CD1c-positive myeloid dendritic cell (primary cell): Measurements from ENCODE around the gene SNRPA.

Experiments used
- DNase-seq: peaks from one replicate; pipeline ENCODE4 v3.0.0-alpha.2; 2016; ENCODE audit errors: extremely low spot score

Gene SNRPA

GRCh38 chr19:40750874-40751537, at the start of gene SNRPA:
Gene SNRPA (plus strand): TSS chr19:40751203. CDS start chr19:40751409, 206 bp downstream.
- DNase-seq: peak; percentile 99

DNA sequence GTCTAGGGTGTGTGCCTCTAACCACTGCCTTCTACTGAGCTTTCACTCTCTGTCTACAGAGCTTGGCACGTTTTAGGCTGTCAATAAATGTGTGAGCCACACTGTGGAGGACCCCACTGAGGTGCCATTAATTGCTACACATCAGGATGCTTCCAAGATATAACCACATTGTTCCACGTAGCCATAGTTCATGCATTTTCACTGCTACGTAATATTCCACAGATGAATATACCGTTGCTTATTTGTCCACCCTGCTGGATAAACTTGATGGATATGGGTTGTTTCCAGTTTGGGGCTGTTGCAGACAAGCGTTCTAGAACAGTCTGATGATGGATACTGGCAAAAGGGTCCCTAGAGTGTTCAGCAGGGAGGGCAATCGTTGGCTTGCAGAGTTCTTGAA, 49.2 kb upstream of the SNRPA start:
- DNase-seq: no peak

GRCh38 chr19:40702337-40703012, 48.5 kb upstream of the SNRPA start:
- DNase-seq: no peak

DNA sequence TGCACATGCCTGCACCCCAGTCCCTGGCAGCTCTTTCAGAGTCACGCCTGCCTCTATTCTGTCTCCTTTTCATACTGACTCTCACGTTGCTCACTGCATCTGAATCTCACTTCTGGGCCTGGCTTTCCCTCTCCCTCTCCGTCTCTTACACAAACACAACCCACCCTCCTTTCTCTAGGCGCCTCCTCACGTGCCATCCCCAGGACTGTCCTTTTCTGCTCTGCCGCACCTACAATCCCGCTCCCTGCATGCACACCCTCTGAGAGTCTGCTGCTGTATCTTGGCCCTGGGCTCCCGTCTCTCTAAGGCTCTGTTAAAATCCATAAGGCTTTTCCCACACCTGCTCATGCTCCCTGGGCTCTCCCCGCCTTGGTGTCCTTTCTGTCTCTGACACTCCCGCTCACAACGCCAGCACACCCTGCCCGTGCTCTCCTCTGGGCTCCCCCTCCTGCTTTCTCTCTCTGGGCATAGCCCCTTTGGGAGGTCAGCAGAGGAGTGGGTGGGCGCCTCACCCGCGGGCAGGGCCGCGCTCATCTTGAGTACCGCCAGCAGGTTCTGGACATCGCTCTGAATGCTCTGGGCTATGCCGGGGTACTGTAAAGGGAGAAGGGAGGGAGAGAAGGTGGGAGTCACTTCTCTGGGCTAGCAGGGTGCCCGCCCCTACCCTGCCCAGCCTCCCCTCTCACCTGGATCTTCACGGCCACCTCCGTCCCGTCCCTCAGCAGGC, 47.8 kb upstream of the SNRPA start:
- no peak for DNase-seq

DNA sequence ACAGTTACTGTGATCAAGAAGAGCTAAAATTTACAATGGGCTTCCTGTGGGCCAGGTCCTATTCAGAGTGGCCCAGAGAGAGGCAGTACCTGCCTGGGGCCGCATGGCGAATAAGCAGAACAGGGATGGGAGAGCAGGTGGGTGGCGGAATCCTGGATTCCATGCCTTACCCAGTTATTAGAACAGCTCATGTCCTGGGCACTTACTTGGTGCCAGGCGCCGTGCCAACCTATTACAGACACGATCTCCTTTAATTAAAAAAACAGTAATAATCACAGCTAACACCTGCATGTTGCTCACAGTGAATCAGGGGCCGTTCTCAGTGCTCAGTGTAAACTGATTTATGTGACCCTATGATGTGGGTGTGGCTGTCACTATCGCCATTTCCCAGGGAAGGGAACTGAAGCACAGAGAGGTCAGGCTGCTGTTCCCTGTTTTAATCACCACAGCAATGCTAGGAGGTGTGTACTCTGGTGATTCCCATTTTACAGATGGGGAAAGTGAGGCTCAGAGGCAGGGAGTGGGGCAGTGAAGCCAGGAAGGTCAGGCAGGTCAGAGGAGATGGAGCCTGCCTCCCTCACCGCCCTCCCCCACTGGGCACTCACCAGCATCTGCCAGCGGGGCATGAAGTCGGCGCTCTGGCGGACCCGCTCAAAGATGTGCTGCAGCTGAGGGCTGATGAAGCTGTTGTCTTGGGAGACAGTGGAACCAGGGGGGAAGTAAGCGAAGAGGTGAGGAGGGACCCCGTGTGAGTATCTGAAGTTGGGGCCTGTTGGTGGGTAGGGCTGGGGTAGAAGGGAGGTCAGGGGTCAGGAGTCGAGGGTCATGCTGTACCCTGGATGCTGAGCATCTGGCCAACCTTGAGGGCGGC, 46.3 kb upstream of the SNRPA start:
- DNase-seq: no peak

DNA sequence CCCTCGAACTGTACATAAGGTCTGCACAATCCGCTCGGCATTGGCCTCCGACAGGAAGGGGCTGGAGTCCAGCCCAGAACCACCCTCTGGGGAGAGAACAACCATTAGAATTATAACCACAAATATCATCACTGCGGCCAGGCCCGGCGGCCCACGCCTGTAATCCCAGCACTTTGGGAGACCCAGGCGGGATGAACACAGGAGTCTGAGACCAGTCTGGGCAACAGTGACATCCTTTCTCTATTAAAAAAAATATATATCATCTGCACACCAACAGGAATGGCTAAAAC, 45.7 kb upstream of the SNRPA start:
- no peak for DNase-seq

DNA sequence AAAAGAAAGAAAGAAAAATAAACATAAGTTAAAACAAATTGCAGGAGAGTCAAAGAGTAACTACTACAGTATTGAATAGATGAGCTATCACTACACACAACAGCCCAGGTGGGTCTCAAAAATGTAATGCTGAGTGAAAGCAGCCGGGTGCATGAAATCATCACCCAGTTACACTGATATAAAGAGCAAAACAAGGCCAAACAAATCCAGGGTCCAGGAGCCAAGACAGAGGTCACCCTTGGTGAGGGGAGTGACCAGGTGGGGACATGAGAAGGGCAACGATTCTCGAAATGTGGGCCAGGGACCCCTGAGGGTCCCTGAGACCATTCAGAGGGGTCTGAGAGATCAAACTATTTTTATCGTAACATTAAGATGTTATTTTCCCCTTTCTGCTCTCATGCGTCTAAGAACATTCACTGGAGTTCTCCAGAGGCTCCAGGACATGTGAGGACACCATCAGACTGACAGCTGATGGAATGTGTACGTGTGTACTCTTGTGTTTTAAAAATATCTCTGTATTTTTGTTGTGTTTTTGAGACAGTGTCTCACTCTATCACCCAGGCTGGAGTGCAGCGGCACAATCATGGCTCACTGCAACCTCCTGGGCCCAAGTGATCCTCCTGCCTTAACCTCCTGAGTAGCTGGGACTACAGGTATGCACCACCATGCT, 44.9 kb upstream of the SNRPA start:
- DNase-seq: no peak

- no peak for DNase-seq
Observed at GRCh38 chr19:40707615-40708014, 43.4 kb upstream of the SNRPA start.

- no peak for DNase-seq
Observed at GRCh38 chr19:40709817-40710216, 41.2 kb upstream of the SNRPA start.

DNA sequence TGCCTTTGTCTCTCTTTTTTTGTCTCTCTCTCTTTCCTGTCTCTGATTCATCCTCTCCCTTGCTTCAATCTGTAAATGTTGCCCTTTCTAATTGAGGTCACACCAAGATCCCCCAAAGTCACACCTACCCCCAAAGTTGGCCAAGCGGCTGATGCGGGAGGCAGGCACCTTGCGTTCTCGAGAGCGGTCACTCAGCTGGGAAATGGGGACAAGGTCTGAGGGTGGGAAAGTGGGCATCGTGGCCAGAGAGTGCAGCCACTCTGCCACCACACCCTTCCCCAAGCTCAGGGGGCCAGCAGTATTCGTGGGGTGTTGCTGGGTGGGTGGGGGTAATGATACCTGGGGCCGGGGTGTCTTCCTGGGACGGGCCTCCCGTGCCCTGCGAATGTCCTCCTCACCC, 37.1 kb upstream of the SNRPA start:
- no peak for DNase-seq

- peak; percentile 91 for DNase-seq
Observed at GRCh38 chr19:40714441-40715299, 36.3 kb upstream of the SNRPA start.

GRCh38 chr19:40716031-40716481, 34.9 kb upstream of the SNRPA start:
- DNase-seq: peak; percentile 39

GRCh38 chr19:40716482-40717324, 34.3 kb upstream of the SNRPA start, which contains the start of the genes COQ8B and ITPKC:
Gene COQ8B (minus strand): TSS chr19:40716886. CDS start chr19:40714632, 2,254 bp downstream.
Gene ITPKC (plus strand): TSS chr19:40717112. CDS start chr19:40717136, 24 bp downstream.
- DNase-seq: peak; percentile 98

- no peak for DNase-seq
Observed at GRCh38 chr19:40717325-40717879, 33.6 kb upstream of the SNRPA start.

GRCh38 chr19:40717880-40718773, 32.9 kb upstream of the SNRPA start:
- DNase-seq: no peak

GRCh38 chr19:40718774-40719391, 32.1 kb upstream of the SNRPA start:
- no peak for DNase-seq

DNA sequence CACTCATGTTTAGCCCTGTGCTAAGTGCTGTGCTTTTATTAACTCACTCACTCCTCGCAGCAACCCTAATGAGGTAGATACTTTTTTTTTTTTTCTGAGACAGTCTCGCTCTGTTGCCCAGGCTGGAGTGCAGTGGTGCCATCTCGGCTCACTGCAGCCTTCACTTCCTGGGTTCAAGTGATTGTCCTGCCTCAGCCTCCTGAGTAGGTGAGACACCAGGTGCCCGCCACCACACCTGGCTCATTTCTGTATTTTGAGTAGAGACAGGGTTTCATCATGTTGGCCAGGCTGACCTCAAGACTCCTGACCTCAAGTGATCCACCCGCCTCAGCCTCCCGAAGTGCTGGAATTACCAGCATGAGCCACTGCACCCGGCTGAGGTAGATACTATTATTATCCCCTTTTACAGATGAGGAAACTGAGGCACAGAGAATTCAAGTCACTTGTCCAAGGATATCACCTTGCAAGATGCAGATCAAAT, 31.5 kb upstream of the SNRPA start:
- no peak for DNase-seq

GRCh38 chr19:40721140-40721486, 29.9 kb upstream of the SNRPA start:
- DNase-seq: no peak
